RCC 7860 (cell line): ENCODE data around the gene DDAH2.

Experiments
- DNase-seq: peaks from one replicate; pipeline ENCODE4 v3.0.0-alpha.2; 2015; ENCODE audit warnings: low spot score
- FAIRE-seq: peaks from 2 replicates; lab custom pipeline; 2012; peaks lifted over from hg19 to GRCh38; lab: Jason Lieb, UNC

DDAH2 gene, protein sequence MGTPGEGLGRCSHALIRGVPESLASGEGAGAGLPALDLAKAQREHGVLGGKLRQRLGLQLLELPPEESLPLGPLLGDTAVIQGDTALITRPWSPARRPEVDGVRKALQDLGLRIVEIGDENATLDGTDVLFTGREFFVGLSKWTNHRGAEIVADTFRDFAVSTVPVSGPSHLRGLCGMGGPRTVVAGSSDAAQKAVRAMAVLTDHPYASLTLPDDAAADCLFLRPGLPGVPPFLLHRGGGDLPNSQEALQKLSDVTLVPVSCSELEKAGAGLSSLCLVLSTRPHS

GRCh38 chr6:31728767-31729514 lies at the start of gene DDAH2:
Gene DDAH2 (minus strand): TSS chr6:31729299. CDS start chr6:31729161, 138 bp downstream.
- no peak for FAIRE-seq
- no peak for DNase-seq

DNA sequence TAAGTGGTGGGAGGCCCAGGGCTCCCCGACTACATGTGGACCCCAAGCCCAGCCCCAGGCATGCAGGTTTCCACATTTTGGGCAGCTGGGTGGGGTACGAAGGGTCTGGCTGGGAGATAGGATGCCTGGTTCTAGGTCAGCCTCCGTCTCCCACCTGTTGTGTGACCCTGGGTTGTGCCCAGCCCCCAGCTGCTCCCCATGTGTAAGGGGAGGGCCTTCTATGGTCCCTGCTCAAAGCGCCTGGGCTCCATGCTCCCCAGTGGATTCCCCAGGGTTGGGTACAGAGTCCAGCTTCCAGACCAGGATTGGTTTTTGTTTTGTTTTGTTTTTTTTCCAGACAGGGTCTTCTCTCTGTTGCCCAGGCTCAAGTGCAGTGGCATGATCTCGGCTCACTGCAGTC lies 49.1 kb upstream of the DDAH2 start:
- FAIRE-seq (no peak), DNase-seq (no peak)

- DNase-seq (no peak), FAIRE-seq (no peak)
Measured at GRCh38 chr6:31777667-31778050, 48.6 kb upstream of the DDAH2 start.

GRCh38 chr6:31776989-31777666 lies 48.0 kb upstream of the DDAH2 start, which contains the start of gene VWA7:
Gene VWA7 (minus strand): TSS chr6:31777328. CDS start chr6:31776779, 549 bp downstream.
- FAIRE-seq (peak; percentile 73), DNase-seq (peak; percentile 91)

DNA sequence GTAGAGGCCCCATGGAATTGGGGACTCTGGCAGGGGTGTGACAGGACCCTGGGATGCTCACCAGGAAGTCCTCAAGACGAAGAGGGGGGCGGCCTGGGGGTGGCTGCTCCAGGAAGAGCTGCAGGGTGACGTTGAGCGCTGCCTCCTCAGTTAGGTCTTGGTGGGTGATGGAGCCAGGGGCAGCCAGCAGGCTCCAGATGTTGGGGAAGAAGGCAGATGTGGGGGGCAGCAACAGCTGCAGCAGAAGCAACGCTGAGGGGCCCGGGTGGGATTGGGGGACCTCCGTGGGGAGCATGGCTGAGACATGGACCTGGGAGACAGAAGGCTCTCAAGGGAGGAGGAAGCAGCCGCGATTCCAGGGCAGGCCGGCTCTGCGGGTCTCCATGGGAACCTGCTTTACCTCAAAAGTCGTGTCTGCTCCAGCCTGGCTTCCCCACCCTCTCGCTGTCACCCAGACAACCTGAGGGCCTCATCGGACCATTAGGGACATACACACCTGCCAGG lies 47.4 kb upstream of the DDAH2 start:
- DNase-seq, result no peak
- FAIRE-seq, result no peak

DNA sequence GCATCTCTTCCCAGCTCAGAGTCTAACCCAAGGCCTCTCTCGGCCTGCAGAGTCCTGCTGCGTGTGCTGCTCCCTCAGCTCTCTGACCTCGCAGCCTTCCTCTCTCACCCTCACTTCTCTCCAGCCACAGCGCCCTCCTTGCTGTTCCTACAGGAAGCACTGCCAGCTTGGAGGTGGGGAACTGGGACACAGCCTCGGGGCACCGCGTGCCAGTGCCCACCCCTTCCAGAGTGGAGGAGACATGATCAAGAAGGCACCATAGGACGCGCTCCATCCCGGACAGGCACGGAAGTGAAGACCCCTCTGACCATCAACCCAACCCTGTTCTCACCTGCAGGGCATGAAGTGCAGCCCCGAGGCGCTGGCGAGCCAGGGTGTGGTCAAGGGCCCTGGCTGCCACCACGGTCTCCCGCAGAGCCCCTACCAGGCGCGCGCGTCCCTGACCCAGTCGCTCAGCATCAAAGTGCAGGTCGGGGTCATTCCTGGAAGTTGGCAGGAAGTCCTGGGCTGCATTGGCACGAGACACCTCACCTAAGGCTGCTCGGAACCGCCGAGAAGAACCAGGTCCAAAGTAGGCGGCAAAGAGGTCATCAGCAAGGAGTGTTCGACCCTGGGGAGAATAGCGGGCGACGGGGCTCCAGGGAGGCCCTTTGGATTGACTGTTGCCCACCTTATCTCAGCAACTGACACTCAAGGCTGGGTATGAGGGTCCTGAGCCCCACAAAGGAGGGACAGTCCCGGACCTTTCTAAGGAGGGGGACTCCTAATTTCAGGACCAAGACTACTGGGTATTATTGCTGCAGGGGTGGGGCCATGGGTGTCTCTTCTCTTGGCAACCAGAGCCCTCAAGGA lies 46.8 kb upstream of the DDAH2 start:
- DNase-seq, result no peak
- no peak for FAIRE-seq

- DNase-seq (no peak), FAIRE-seq (no peak)
Measured at GRCh38 chr6:31775184-31775583, 46.1 kb upstream of the DDAH2 start.

GRCh38 chr6:31771992-31772358 lies 42.9 kb upstream of the DDAH2 start:
- FAIRE-seq, result no peak
- no peak for DNase-seq

DNA sequence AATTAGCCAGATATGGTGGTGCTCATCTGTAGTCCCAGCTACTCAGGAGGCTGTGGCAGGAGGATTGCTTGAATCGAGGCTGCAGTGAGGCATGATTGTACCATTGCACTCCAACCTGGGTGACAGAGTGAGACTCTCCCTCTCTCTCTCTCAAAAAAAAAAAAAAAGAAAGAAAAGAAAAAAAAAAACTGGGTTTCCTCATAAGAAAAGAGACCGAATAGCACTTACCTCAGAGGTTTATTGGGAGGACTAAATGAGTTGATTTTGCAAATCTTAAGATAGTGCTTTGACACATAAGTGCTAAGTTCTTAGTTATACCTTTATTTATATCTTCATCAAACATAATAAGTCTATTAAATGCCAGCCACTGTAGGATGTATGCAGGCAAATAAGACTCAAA lies 41.8 kb upstream of the DDAH2 start:
- DNase-seq (no peak), FAIRE-seq (no peak)

- DNase-seq, result peak; percentile 15
- FAIRE-seq, result no peak
Measured at GRCh38 chr6:31769684-31770371, 40.7 kb upstream of the DDAH2 start.

GRCh38 chr6:31768363-31769257 lies 39.5 kb upstream of the DDAH2 start:
- DNase-seq (no peak), FAIRE-seq (no peak)

- DNase-seq (no peak), FAIRE-seq (no peak)
Measured at GRCh38 chr6:31767096-31767645, 38.1 kb upstream of the DDAH2 start.

DNA sequence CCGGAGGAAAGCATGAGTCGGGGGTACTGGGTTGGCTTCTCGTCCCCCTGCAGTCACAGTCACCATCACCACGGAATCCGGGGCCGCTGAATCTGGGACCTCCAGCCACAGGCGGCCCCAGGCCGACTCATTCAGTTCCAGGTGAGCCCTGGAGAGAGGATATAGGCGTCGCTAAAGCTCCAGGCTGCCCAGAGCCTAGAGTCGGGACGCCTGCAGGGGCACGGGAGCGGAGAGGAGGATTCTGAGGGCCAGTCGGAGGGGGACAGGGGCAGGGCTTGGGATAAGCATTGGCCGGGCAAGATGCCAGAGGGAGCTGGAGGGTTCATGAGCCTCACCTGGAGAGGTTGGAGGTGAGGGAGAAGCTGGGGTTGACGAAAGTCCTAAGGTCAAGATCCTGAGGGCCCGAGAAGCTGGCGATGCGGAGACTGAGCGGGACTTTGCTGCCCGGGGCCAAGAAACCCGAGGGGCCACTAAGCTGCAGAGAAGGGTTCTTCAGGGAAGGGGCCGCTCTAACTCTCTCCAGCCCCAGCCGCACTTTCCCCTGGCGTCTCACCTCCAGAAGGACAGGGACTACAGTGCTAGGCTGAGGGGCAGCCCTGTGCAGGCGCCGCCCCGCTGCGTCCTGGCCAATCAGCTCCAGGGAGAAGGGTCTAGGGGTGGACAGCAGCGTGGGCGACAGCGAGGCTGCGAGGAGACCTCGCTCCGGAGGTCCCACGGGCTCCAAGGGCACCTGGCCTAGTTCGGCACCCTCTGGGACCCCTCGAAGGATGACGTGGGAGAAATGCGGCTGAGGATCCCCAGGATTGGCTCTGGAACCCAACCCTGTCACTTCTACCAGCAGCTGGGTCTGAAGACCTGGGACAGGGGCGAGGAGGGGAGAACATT lies 37.1 kb upstream of the DDAH2 start:
- no peak for FAIRE-seq
- no peak for DNase-seq

- DNase-seq (no peak), FAIRE-seq (no peak)
Measured at GRCh38 chr6:31765559-31765909, 36.4 kb upstream of the DDAH2 start.

- DNase-seq (no peak), FAIRE-seq (no peak)
Measured at GRCh38 chr6:31764198-31764597, 35.1 kb upstream of the DDAH2 start.

GRCh38 chr6:31763619-31763940 lies 34.5 kb upstream of the DDAH2 start:
- DNase-seq (no peak), FAIRE-seq (no peak)

DNA sequence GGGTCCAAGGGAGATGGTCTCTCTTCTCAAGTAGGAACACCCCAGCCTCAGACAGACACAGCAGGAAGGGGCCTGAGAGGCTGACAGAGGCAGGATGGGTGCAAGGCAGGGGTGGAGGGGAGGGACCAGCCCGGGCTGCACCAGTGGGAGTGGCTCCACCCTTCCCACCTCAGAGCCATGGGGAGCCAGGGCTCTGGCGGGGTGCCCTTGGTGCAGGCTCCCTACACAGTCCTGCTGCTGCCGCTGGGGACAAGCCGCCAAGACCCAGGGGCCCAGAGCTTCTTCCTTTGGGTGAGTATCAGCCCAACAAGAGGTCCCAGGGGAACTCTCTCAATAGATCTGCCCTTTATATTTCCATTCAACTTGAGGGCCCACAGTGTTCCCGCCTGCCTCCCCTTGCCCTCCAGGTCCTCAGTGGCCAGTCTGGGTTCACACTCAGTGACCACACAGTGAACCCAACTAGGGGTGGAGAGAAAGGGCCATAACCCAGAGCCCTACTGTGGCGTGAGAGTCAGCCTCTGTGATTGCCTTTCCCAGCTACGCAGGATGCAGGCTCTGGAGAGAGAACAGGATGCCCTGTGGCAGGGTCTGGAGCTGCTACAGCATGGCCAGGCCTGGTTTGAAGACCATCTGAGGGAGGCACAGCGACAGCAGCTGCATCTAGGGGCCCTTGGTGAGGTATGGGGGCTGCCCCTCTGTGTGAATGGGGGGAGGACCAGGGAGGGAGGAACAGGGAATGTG lies 33.9 kb upstream of the DDAH2 start:
- FAIRE-seq (no peak), DNase-seq (no peak)
